Articular chondrocyte of knee joint (primary cell): ENCODE data around the gene PRAMEF26. TPM values are rescaled to one million over a fixed set of nuclear protein-coding genes. Genes with fewer than 3 reads are reported as not detected.

Experiments used
- total RNA-seq: library from RNA; depleted of rRNA; stranded (reverse); fragments of >200 nt; gene quantifications from 2 replicates; pipeline ENCODE4 v1.2.3, GENCODE V29; 2012

Gene PRAMEF26
- total RNA-seq, result not detected in 2 replicates

DNA sequence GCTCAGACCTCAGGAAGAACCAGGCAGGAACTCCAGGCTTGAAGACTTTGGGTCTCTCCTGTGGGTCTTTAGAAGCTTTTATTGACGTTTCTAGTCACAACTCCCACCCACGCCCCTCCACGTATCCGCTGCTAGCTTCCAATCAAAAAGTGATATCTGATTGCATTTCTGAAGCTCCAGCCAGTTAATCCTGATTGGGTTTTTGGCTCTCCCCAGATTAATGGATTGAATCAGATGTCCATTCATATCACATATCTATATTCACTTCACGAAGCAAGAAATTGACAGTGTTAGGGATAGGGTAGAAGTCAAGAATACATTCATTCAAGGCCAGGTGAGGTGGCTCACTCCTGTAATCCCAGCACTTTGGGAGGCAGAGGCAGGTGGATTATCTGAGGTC is at the start of gene PRAMEF26:
TSS of gene PRAMEF26 (minus strand) at position 101 of the 400 bp plus-strand sequence. CDS start 2,914 bp downstream, outside the sequence.

DNA sequence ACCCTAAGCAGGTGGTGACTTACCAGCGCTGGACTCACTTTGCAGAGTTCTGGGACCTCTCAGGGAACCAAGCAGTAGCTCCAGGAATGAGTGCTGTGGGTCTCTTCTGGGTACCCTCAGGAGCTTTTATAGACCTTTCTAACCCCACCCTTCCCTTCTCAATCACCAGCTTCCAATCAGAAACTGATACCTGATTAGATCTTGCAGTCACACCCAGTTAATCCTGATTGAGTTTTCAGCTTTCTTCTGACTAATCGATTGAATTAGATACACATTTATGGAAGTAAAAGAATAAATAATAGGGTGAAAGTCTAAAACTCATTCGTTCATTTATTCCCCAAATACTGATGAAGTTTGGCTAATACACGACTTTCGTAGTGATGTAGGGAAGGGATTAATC is 45.5 kb upstream of the PRAMEF26 start, which contains the start of gene PRAMEF13:
TSS of gene PRAMEF13 (minus strand) at position 101 of the 400 bp plus-strand sequence. CDS start 1,820 bp downstream, outside the sequence.

GRCh38 chr1:13171548-13171947 is 15.7 kb upstream of the PRAMEF26 start, which contains the start of gene PRAMEF9:
PRAMEF9 (plus strand) TSS chr1:13171848; CDS start chr1:13175281, 3,433 bp downstream.

DNA sequence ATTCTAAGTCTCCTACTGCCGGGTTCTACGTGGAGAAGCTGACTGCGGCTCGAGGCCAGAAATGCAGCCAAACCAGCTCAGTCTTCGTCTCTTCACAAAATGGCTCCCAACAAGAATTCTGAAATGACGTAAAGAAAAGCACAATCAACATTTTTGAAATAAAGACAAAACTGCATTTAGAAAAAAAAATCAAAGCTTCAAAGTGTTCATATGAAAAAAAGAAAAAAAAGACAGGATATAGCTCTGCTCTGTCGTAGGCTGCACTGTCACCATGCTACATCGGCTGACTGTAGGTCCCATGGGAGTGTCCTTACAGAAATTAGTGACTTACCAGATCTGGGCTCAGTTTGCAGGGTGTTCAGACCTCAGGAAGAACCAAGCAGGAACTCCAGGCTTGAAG is 9.7 kb upstream of the PRAMEF26 start, which contains the start of gene HNRNPCL4:
TSS of gene HNRNPCL4 (minus strand) at position 101 of the 400 bp plus-strand sequence. CDS start 164 bp downstream, outside the sequence.

GRCh38 chr1:13116754-13117153 is 39.1 kb downstream of the PRAMEF26 start, which contains the start of gene HNRNPCL2:
HNRNPCL2 (minus strand) TSS chr1:13116854; CDS start chr1:13116400, 454 bp downstream.

Other genes with a start within 250 kb of the PRAMEF26 start
- not detected in 2 replicates for gene PRAMEF7, start 239.4 kb downstream of the PRAMEF26 start, total RNA-seq
- not detected in 2 replicates for gene PRAMEF6, start 208.4 kb downstream of the PRAMEF26 start, total RNA-seq
- gene PRAMEF27, start 99.4 kb downstream of the PRAMEF26 start, total RNA-seq, result not detected in 2 replicates
- not detected in 2 replicates for gene HNRNPCL3, start 95.2 kb downstream of the PRAMEF26 start, total RNA-seq
- gene PRAMEF25, start 85.2 kb downstream of the PRAMEF26 start, total RNA-seq, result not detected in 2 replicates
- gene HNRNPCL2, start 39.2 kb downstream of the PRAMEF26 start, total RNA-seq, result not detected in 2 replicates
- gene HNRNPCL4, start 9.6 kb upstream of the PRAMEF26 start, total RNA-seq, result not detected in 2 replicates
- not detected in 2 replicates for gene PRAMEF9, start 15.8 kb upstream of the PRAMEF26 start, total RNA-seq
- not detected in 2 replicates for gene PRAMEF13, start 45.4 kb upstream of the PRAMEF26 start, total RNA-seq
- gene PRAMEF18, start 70.1 kb upstream of the PRAMEF26 start, total RNA-seq, result not detected in 2 replicates
- not detected in 2 replicates for gene PRAMEF5, start 98.2 kb upstream of the PRAMEF26 start, total RNA-seq
- not detected in 2 replicates for gene PRAMEF8, start 129.1 kb upstream of the PRAMEF26 start, total RNA-seq
- not detected in 2 replicates for gene PRAMEF33, start 147.5 kb upstream of the PRAMEF26 start, total RNA-seq
- not detected in 2 replicates for gene PRAMEF15, start 159.6 kb upstream of the PRAMEF26 start, total RNA-seq
- gene PRAMEF14, start 191.1 kb upstream of the PRAMEF26 start, total RNA-seq, result not detected in 2 replicates
- gene PRAMEF19, start 215.9 kb upstream of the PRAMEF26 start, total RNA-seq, result not detected in 2 replicates
- gene PRAMEF17, start 233.6 kb upstream of the PRAMEF26 start, total RNA-seq, result not detected in 2 replicates